AG04450 (cell line): ENCODE results near the gene IFITM1. TPM values are rescaled to one million over a fixed set of nuclear protein-coding genes. Genes with fewer than 3 reads are reported as not detected.

ENCODE experiments used
- CTCF ChIA-PET: fragments of 300-600, 350-600 bp; formaldehyde crosslinking; extraction: SDS; loops from one replicate; lab custom pipeline; 2022; ENCODE audit warnings: antibody characterized with exemption, inconsistent platforms; lab: Charles Lee
- POLR2A ChIA-PET: fragments of 350-600 bp; formaldehyde crosslinking; extraction: SDS; loops from one replicate; lab custom pipeline; 2021; ENCODE audit warnings: antibody characterized with exemption, inconsistent platforms; lab: Yijun Ruan, JAX
- DNase-seq: peaks from one replicate; pipeline ENCODE4 v3.0.0-alpha.2; 2011; ENCODE audit warnings: low read depth, low spot score
- H3K27ac ChIP-seq: one replicate; pipeline ENCODE4 v1.5.1; 2012; ENCODE audit warnings: low read depth, low read length, control low read depth
- H3K27me3 ChIP-seq: one replicate; pipeline ENCODE4 v1.6.0; 2012; ENCODE audit warnings: low read length; ENCODE audit not compliant: control insufficient read depth, insufficient read depth
- H3K4me3 ChIP-seq: 2 replicates; pipeline ENCODE4 v1.5.1; 2011; ENCODE audit warnings: mild to moderate bottlenecking, low read depth, low read length, control low read depth
- H3K9me3 ChIP-seq: 2 replicates; pipeline ENCODE4 v1.5.1; 2012; ENCODE audit warnings: low read length; ENCODE audit not compliant: control insufficient read depth, insufficient read depth
- CTCF ChIP-seq: IDR thresholded peaks from 2 replicates; pipeline ENCODE4 v1.5.1; 2011; ENCODE audit warnings: low read depth, low read length, control low read depth, inconsistent platforms
- polyA plus RNA-seq: library from polyadenylated mRNA; depleted of rRNA; stranded (reverse); fragments of >200 nt; gene quantifications from 2 replicates; pipeline ENCODE4 v1.2.3, GENCODE V29; 2011

IFITM1 gene
- polyA plus RNA-seq, 1 experiment: 62.1 TPM

- H3K27ac ChIP-seq: no peak overlapping the region
- H3K27me3 ChIP-seq: peaks cover 63% of the 10 kb centered on the region
- TF ChIP-seq CTCF: no peak
- POLR2A ChIA-PET: interaction anchor here (0.6 kb wide), 1 partner anchor 11 kb away, joined by 3 read pairs; no protein-coding TSS in a partner anchor
- no peaks in the 10 kb centered on the region; the same call in 1 of the 2 replicates for H3K9me3 ChIP-seq
- CTCF ChIA-PET: no interaction called here
- DNase-seq: no peak
- no peak overlapping the region for H3K4me3 ChIP-seq
These were observed 31.0 kb upstream of the IFITM1 start for GRCh38 chr11:282630-283360.

GRCh38 chr11:283405-284104 is 30.3 kb upstream of the IFITM1 start:
- ChIA-PET POLR2A (interaction anchor here (0.6 kb wide), 2 partner anchors 12 to 21 kb away, joined by 3 to 4 read pairs; no protein-coding TSS in a partner anchor), CTCF (no interaction called here)
- no peak for TF ChIP-seq CTCF
- no peak for DNase-seq
- H3K4me3 ChIP-seq: no peak overlapping the region
- no peak overlapping the region for H3K27ac ChIP-seq
- no peaks in the 10 kb centered on the region; the same call in 1 of the 2 replicates for H3K9me3 ChIP-seq
- H3K27me3 ChIP-seq: peaks cover 62% of the 10 kb centered on the region

DNA sequence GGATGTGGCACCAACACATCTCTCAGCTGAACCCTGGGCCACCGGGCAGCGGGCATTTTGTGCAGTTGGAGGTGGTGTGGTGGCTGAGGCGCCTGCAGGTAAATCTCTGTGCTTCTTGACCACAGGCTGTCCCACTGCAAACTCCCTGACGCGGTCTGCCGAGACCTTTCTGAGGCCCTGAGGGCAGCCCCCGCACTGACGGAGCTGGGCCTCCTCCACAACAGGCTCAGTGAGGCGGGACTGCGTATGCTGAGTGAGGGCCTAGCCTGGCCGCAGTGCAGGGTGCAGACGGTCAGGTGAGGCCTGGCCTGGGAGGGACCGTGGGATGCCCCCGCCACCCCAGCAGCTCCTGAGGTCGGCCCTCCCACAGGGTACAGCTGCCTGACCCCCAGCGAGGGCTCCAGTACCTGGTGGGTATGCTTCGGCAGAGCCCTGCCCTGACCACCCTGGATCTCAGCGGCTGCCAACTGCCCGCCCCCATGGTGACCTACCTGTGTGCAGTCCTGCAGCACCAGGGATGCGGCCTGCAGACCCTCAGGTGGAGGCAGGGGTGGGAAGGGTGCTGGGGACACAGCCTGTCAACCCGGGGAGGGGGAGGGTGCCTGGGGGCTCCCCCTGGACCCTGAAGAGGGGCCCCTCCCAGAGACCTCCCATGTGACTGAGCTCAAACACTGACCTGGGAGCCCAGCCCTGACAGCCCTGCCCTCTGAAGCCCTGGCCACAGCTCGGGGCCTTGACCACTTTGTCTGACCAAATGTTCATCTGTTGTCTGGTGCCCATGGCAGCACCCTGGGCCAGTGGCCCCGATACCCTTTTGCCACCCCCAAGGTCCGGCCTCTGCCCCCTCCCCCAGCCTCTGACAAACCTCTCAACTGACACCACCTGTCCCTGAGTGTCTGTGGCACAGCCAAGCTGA is 29.5 kb upstream of the IFITM1 start:
- POLR2A ChIA-PET: interaction anchor here (0.6 kb wide), 1 partner anchor 20 kb away, joined by 4 read pairs; no protein-coding TSS in a partner anchor
- CTCF ChIA-PET: no interaction called here
- no peaks in the 10 kb centered on the region; the same call in 1 of the 2 replicates for H3K9me3 ChIP-seq
- H3K27me3 ChIP-seq: peaks cover 56% of the 10 kb centered on the region
- TF ChIP-seq CTCF: no peak
- no peak overlapping the region for H3K4me3 ChIP-seq
- no peak overlapping the region for H3K27ac ChIP-seq
- no peak for DNase-seq

- no peak for DNase-seq
- peaks cover 50% of the 10 kb centered on the region for H3K27me3 ChIP-seq
- H3K4me3 ChIP-seq: no peak overlapping the region
- ChIA-PET POLR2A (no interaction called here), CTCF (no interaction called here)
- no peak for TF ChIP-seq CTCF
- no peak overlapping the region for H3K27ac ChIP-seq
- no peaks in the 10 kb centered on the region; the same call in 1 of the 2 replicates for H3K9me3 ChIP-seq
These were observed 28.6 kb upstream of the IFITM1 start for GRCh38 chr11:285021-285893.
